Esophagus (tissue), 2 donors: ENCODE measurements around the gene DBN1. TPM values are rescaled to one million over a fixed set of nuclear protein-coding genes. Genes with fewer than 3 reads are reported as not detected.
A peak's percentile ranks its signal among the peaks of the same experiment; 100 is the strongest.

Source experiments
- H3K27ac ChIP-seq, 2 donors: one replicate each; pipeline ENCODE4 v1.5.1; 2013; ENCODE audit warnings: low read depth in 2 of 2, mild to moderate bottlenecking in 2 of 2, inconsistent platforms in 1 of 2, low read length in 1 of 2, moderate library complexity in 1 of 2
- H3K27me3 ChIP-seq, 2 donors: one replicate each; pipeline ENCODE4 v1.6.1; 2013; ENCODE audit warnings: low read length in 2 of 2, control low read depth in 1 of 2, mild to moderate bottlenecking in 1 of 2; ENCODE audit not compliant: insufficient read depth in 2 of 2, control insufficient read depth in 1 of 2
- H3K36me3 ChIP-seq, 2 donors: one replicate each; pipeline ENCODE4 v1.6.1; 2013; ENCODE audit warnings: low read length in 1 of 2; ENCODE audit not compliant: control insufficient read depth in 2 of 2, insufficient read depth in 2 of 2
- H3K4me1 ChIP-seq, 2 donors: one replicate each; pipeline ENCODE4 v1.6.1; 2013; ENCODE audit warnings: low read length in 1 of 2; ENCODE audit not compliant: control insufficient read depth in 2 of 2, insufficient read depth in 2 of 2
- H3K4me3 ChIP-seq, 2 donors: one replicate each; pipeline ENCODE4 v1.5.1; 2013; ENCODE audit warnings: low read length in 2 of 2, mild to moderate bottlenecking in 2 of 2, low read depth in 1 of 2, moderate library complexity in 1 of 2
- H3K9me3 ChIP-seq, 2 donors: one replicate each; pipeline ENCODE4 v1.6.1; 2013; ENCODE audit warnings: mild to moderate bottlenecking in 2 of 2, low read depth in 1 of 2, low read length in 1 of 2, moderate library complexity in 1 of 2; ENCODE audit not compliant: control insufficient read depth in 2 of 2, insufficient read depth in 1 of 2
- WGBS, 2 donors: extraction: QIAGEN DNeasy Blood & Tissue Kit; methylation state at CpG; one replicate each; pipeline ENCODE4 v1.1.7; 2013; 5-methylcytosine and 5-hydroxymethylcytosine counted together
- polyA plus RNA-seq, 2 donors: library from polyadenylated mRNA; stranded (reverse); fragments of 200-250 nt; gene quantifications; one replicate each; pipeline ENCODE4 v1.2.3, GENCODE V29; 2013
- donor health status: healthy with polysubstance abuse.
- donor health status: Bipolar disorder and iron deficiency.

Gene DBN1
- polyA plus RNA-seq, 2 donors, result 18.2 to 24.7 TPM

- Histone ChIP-seq H3K36me3 (peaks cover 0 to 36% of the 10 kb centered on the region in 2 donors), H3K4me3 (no peak overlapping the region), H3K9me3 (no peaks in the 10 kb centered on the region), H3K27me3 (no peaks in the 10 kb centered on the region), H3K4me1 (peaks cover 7 to 44% of the 10 kb centered on the region in 2 donors), H3K27ac (peak overlapping the region; percentile 37 to 73)
- 50 to 58% methylated on average over 29 of the region's 29 CpGs for WGBS, 2 donors
These were observed 41.9 kb downstream of the DBN1 start for GRCh38 chr5:177431317-177432142.

GRCh38 chr5:177430972-177431316, 42.5 kb downstream of the DBN1 start:
- 63 to 81% methylated on average over 7 of the region's 7 CpGs for WGBS, 2 donors
- Histone ChIP-seq H3K36me3 (peaks cover 0 to 35% of the 10 kb centered on the region in 2 donors), H3K27me3 (no peaks in the 10 kb centered on the region), H3K9me3 (no peaks in the 10 kb centered on the region), H3K4me1 (peaks cover 7 to 44% of the 10 kb centered on the region in 2 donors), H3K4me3 (no peak overlapping the region), H3K27ac (peak overlapping the region in 1 of 2 donors; percentile 73)

- peaks cover 0 to 32% of the 10 kb centered on the region in 2 donors for H3K36me3 ChIP-seq
- no peaks in the 10 kb centered on the region for H3K9me3 ChIP-seq
- H3K27ac ChIP-seq, result peak overlapping the region in 1 of 2 donors; percentile 73
- H3K4me1 ChIP-seq, result peaks cover 7 to 44% of the 10 kb centered on the region in 2 donors
- H3K4me3 ChIP-seq, result no peak overlapping the region
- WGBS, 2 donors, result 57 to 64% methylated on average over 26 of the region's 26 CpGs
- H3K27me3 ChIP-seq, result no peaks in the 10 kb centered on the region
These were observed 43.1 kb downstream of the DBN1 start for GRCh38 chr5:177430140-177430951.

GRCh38 chr5:177429248-177430040, 44.0 kb downstream of the DBN1 start:
- Histone ChIP-seq H3K36me3 (peaks cover 0 to 27% of the 10 kb centered on the region in 2 donors), H3K27ac (peak overlapping the region; percentile 29 to 48), H3K9me3 (no peaks in the 10 kb centered on the region), H3K27me3 (no peaks in the 10 kb centered on the region), H3K4me3 (no peak overlapping the region), H3K4me1 (peaks cover 7 to 44% of the 10 kb centered on the region in 2 donors)
- WGBS, 2 donors, result 69 to 71% methylated on average over 6 of the region's 6 CpGs

- Histone ChIP-seq H3K27me3 (no peaks in the 10 kb centered on the region), H3K4me3 (no peak overlapping the region), H3K27ac (peak overlapping the region; percentile 29 to 48), H3K9me3 (no peaks in the 10 kb centered on the region), H3K4me1 (peaks cover 7 to 39% of the 10 kb centered on the region in 2 donors), H3K36me3 (peaks cover 0 to 21% of the 10 kb centered on the region in 2 donors)
- WGBS, 2 donors, result 76% methylated on average over 10 of the region's 10 CpGs
These were observed 44.7 kb downstream of the DBN1 start for GRCh38 chr5:177428574-177429217.

GRCh38 chr5:177427919-177428573, 45.4 kb downstream of the DBN1 start:
- 55 to 57% methylated on average over 11 of the region's 11 CpGs for WGBS, 2 donors
- Histone ChIP-seq H3K4me3 (peak overlapping the region; percentile 3 to 84), H3K9me3 (no peaks in the 10 kb centered on the region), H3K4me1 (peaks cover 7 to 39% of the 10 kb centered on the region in 2 donors), H3K27ac (peak overlapping the region in 1 of 2 donors; percentile 97), H3K27me3 (no peaks in the 10 kb centered on the region), H3K36me3 (peaks cover 0 to 16% of the 10 kb centered on the region in 2 donors)

- H3K9me3 ChIP-seq, result no peaks in the 10 kb centered on the region
- no peaks in the 10 kb centered on the region for H3K27me3 ChIP-seq
- peaks cover 7 to 36% of the 10 kb centered on the region in 2 donors for H3K4me1 ChIP-seq
- peaks cover 0 to 9% of the 10 kb centered on the region in 2 donors for H3K36me3 ChIP-seq
- 9 to 12% methylated on average over 11 of the region's 11 CpGs for WGBS, 2 donors
- peak overlapping the region; percentile 97 for H3K27ac ChIP-seq
- H3K4me3 ChIP-seq, result peak overlapping the region; percentile 84 to 85
These were observed 46.1 kb downstream of the DBN1 start for GRCh38 chr5:177427211-177427822.

- peaks cover 7 to 30% of the 10 kb centered on the region in 2 donors for H3K4me1 ChIP-seq
These were observed 46.7 kb downstream of the DBN1 start, which contains the start of gene GRK6 for GRCh38 chr5:177426566-177427210. TSS of gene GRK6 (plus strand) at chr5:177426676. CDS start at chr5:177426846, 170 bp downstream.

More at GRCh38 chr5:177426566-177427210, 46.7 kb downstream of the DBN1 start, which contains the start of gene GRK6:
- Histone ChIP-seq H3K27ac (peak within 1 kb of the TSS; percentile 98 to 99), H3K27me3 (no peaks in the 10 kb centered on the region), H3K36me3 (peaks cover 0 to 3% of the 10 kb centered on the region in 2 donors), H3K9me3 (no peaks in the 10 kb centered on the region), H3K4me3 (peak within 1 kb of the TSS; percentile 84 to 85)
- WGBS, 2 donors, result 0% methylated on average over 50 to 82 of the region's 82 CpGs
